ENCODE data around the gene FZR1.
"Not testable (repeated sequence)": the region's sequence is repeated elsewhere in the genome, so short reads cannot be mapped to it uniquely, and the experiment has no call there.

FZR1 gene

GRCh38 chr19:3497757-3498520 is 8.2 kb upstream of the FZR1 start:
- no peak for DNase-seq

GRCh38 chr19:3499738-3500428 is 6.2 kb upstream of the FZR1 start:
- DNase-seq, result no peak

- DNase-seq, result peak; percentile 83
Measured at GRCh38 chr19:3500429-3501101, 5.5 kb upstream of the FZR1 start, which contains the start of gene DOHH. DOHH (minus strand) TSS chr19:3500674; CDS start chr19:3496814, 3,860 bp downstream.

- no peak for DNase-seq
Measured at GRCh38 chr19:3501780-3502179, 4.3 kb upstream of the FZR1 start.

- DNase-seq, result no peak
Measured at GRCh38 chr19:3503036-3503572, 3.0 kb upstream of the FZR1 start.

GRCh38 chr19:3504735-3505134 is 1.4 kb upstream of the FZR1 start:
- DNase-seq, result no peak

- no peak for DNase-seq
Measured at GRCh38 chr19:3506384-3507340, 551 bp downstream of the FZR1 start.

- DNase-seq, result no peak
Measured at GRCh38 chr19:3507371-3508120, 1.4 kb downstream of the FZR1 start.

GRCh38 chr19:3508121-3508661 is 2.1 kb downstream of the FZR1 start:
- DNase-seq, result not testable (repeated sequence)

- DNase-seq, result no peak
Measured at GRCh38 chr19:3508771-3509535, 2.8 kb downstream of the FZR1 start.

- no peak for DNase-seq
Measured at GRCh38 chr19:3509566-3509989, 3.5 kb downstream of the FZR1 start.

- no peak for DNase-seq
Measured at GRCh38 chr19:3510727-3511126, 4.6 kb downstream of the FZR1 start.

GRCh38 chr19:3511506-3512251 is 5.6 kb downstream of the FZR1 start:
- no peak for DNase-seq

- no peak for DNase-seq
Measured at GRCh38 chr19:3512562-3513228, 6.6 kb downstream of the FZR1 start.

- no peak for DNase-seq
Measured at GRCh38 chr19:3513229-3514140, 7.4 kb downstream of the FZR1 start.

GRCh38 chr19:3514930-3515329 is 8.8 kb downstream of the FZR1 start:
- DNase-seq, result no peak

- DNase-seq, result no peak
Measured at GRCh38 chr19:3515891-3516422, 9.8 kb downstream of the FZR1 start.
